NCI-H510A treated with DMSO at 0.1 percent for 48 hours (cell line): ENCODE measurements around the gene VPS36.
"Not testable (repeated sequence)": the region's sequence is repeated elsewhere in the genome, so short reads cannot be mapped to it uniquely, and the experiment has no call there.

ENCODE experiments used
- DNase-seq: peaks from one replicate; lab custom pipeline; 2025; lab: John Stamatoyannopoulos, UW

VPS36 gene

DNA sequence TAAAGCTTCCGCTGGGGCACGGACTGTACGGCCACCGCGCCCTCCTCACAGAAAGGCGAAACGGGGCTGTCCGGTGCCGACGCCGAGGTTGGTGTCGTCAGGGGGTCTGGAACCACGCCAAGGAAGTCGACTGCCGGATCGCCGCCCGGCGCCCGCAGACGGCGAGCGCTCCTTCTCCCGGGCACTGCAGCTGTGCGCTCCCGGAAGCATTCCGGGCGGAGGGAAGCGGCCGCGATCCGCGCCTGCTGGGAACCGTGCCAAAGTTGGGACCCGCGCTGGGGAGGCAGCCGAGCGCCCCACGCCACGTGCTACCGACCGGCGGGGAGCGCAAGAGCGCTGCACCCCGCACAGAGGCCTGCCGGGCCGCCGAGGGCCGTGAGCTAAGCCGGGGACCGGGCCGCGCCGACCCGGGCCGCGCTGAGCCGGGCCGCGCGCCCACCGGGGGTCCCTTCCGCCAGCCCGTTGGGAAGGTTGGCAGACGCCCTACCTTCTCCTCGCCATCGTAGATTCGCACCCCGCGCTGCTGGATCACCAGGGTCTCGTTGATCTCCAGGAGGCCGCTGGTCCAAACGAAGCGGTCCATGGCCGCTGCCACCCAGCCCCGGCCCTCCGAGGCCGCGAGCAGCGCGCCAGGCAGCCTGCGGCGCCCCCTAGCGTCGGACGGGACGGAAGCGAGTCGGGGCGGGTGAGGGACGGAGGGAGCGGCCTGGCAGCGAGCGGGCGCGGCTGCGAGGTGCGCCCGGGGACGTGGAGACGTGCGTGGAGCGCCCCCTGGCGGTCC lies at the start of gene VPS36:
Gene VPS36 (minus strand): TSS at position 623 of the 781 bp plus-strand sequence. CDS start 40 bp downstream, at position 583.
- peak; percentile 81 for DNase-seq

GRCh38 chr13:52497979-52498378 lies 47.5 kb upstream of the VPS36 start:
- not testable (repeated sequence) for DNase-seq

GRCh38 chr13:52494241-52494640 lies 43.8 kb upstream of the VPS36 start:
- not testable (repeated sequence) for DNase-seq

- DNase-seq: not testable (repeated sequence)
Observed at GRCh38 chr13:52491015-52491414, 40.6 kb upstream of the VPS36 start.

DNA sequence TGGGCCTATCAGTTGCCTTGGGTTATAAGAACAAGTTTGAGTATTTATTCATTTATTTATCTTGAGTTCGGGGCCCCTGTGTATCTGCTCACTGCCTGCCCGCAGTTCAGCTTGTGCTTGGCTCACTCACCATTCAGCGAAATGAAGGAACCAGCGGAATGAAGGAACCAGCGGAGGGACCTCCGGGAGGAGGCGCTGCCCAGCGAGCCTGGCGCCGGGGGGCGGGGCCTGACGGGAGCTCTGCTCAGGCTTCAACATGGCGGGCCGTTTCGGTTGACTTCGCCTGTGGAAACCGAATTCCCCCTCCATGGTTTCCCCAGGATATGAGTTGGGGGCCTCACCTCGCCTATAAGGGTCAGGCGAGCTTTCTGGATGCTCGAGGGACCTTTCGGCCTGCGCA lies 38.3 kb upstream of the VPS36 start:
- not testable (repeated sequence) for DNase-seq

GRCh38 chr13:52487078-52487477 lies 36.6 kb upstream of the VPS36 start:
- not testable (repeated sequence) for DNase-seq

DNA sequence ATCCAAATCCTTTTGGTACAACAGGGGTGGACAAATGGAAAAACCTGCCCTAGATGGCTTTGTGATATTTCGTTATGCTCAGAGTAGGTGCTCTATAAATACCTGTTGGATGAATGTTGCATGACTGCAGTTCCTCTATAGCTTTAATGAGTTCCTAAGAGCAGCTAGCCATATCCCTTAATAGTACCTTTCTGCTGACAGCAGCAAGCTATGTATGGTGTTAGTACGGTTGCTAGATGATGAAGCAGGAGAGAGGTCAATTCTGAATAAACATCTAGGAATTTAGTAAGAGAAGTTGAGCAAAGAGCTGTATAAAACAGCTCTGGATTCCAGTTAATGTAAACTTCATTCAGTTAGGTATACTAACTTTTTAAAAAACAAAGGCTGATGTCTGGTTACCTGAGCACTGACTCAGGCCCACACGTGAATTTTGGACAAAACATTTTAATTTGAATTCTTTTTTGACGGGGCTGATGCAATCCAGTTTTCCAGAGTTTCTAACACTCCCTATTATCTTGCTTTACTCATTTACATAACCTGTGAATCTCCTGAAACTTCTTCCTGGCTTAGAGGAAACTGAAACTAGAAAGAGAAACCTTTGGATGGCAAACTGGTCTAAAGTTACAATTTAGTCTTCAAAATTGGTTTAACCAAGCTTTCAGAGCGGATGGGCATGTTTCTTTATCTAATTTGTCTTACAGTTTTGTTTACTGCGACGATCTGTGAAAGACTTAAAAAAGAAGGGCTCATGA lies 30.4 kb upstream of the VPS36 start:
- not testable (repeated sequence) for DNase-seq

DNA sequence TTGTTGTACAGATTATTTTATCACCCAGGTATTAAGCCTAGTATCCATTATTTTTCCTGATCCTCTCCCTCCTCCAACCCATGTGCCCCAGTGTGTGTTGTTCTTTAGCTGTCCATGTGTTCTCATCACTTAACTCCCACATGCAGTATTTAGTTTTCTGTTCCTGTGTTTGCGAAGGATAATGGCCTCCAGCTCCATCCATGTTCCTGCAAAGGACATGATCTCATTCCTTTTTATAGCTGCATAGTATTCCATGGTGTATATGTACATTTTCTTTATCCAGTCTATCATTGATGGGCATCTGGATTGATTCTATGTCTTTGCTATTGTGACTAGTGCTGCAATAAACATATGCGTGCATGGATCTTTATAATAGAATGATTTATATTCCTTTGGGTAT lies 18.1 kb upstream of the VPS36 start:
- DNase-seq: not testable (repeated sequence)

GRCh38 chr13:52463526-52463925 lies 13.1 kb upstream of the VPS36 start:
- DNase-seq: no peak

DNA sequence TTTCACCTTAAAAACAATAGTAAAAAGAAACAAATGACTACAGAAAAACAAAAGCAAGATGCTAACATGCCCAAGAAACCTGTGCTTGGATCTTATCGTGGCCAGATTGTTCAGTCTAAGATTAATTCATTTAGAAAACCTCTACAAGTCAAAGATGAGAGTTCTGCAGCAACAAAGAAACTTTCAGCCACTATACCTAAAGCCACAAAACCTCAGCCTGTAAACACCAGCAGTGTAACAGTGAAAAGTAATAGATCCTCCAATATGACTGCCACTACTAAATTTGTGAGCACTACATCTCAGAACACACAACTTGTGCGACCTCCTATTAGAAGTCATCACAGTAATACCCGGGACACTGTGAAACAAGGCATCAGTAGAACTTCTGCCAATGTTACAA lies 10.8 kb upstream of the VPS36 start:
- DNase-seq: no peak

- no peak for DNase-seq
Observed at GRCh38 chr13:52459668-52460067, 9.2 kb upstream of the VPS36 start.

DNA sequence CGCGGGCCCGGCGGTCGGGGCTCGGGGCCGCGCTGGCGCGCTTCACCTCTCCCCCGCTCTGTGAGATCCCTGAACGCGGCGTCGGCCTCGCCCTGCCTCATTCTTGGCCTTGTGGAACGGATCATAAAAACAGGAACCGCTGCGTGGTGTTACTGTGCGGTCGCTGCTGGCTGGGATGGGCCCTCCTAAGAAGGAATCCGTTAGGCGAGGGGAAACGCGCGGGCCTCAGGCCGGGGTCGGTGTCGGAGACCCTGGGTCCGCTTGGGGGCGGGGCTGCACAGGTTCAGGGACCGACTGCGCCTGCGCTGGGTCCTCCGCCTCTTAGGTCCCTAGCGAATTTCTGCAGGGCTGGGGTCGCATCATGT lies 5.2 kb upstream of the VPS36 start:
- peak; percentile 66 for DNase-seq

DNA sequence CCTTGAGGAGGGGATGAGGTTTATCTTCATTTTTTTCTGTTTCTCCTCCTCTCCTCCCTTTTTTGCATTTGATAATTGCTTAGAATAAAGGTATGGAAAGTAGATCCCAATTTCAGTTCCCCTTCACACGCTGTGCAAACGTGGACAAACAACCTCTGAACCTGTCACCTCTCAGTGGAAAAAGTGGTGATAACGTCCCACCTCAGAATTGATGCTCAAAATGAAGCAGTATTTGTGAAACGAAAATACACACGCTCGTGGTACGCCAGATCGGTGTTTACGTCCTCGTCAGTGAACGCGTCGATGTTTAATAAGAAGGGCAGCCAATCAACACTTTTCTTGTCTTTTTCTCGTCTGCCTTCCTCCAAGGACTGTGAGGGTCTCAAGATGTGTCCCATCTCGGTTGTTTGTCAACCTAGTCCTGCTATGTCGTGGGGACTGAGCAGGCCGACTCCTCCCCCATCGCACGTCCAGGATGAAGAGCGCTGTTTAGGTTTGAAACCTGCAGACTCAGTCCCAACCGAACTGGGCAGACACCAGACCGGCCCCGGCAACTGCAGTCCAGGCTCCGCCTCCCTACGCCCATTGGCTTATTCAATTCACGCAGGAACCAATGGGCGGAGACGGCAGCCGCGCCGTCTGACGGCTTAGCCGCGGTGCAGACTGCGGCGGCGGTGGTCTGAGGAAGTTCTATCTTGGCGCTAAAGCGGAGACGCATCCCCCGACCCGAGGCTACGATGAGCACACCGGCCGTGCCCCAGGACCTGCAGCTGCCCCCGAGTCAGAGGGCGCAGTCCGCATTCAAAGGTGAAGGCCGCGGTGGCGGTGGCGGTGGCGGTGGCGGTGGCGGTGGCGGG lies 4.6 kb upstream of the VPS36 start, which contains the start of gene CKAP2:
Gene CKAP2 (plus strand): TSS at position 659 of the 857 bp plus-strand sequence. CDS start 79 bp downstream, at position 738.
- peak; percentile 82 for DNase-seq

DNA sequence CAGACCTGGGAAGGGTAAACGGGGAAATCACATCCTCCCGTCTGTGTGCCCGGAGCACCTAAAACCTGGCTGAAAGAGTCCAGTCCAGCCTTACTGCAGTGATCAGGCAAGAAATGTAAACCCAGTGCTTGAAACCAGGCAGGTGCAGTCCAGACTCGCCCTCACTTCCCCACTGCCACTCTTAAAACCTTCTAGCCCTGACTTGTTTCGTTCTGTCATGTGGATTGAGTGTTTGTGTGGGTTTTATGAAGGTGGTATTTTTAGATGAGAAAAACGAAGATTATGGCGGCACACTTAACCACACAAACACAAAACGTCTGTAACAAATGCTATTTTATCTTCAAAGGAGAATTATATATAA lies 4.0 kb upstream of the VPS36 start:
- peak; percentile 37 for DNase-seq

- no peak for DNase-seq
Observed at GRCh38 chr13:52452470-52452869, 2.0 kb upstream of the VPS36 start.

- DNase-seq: no peak
Observed at GRCh38 chr13:52451135-52451804, 836 bp upstream of the VPS36 start.

GRCh38 chr13:52450793-52451116 lies 321 bp upstream of the VPS36 start:
- no peak for DNase-seq

DNA sequence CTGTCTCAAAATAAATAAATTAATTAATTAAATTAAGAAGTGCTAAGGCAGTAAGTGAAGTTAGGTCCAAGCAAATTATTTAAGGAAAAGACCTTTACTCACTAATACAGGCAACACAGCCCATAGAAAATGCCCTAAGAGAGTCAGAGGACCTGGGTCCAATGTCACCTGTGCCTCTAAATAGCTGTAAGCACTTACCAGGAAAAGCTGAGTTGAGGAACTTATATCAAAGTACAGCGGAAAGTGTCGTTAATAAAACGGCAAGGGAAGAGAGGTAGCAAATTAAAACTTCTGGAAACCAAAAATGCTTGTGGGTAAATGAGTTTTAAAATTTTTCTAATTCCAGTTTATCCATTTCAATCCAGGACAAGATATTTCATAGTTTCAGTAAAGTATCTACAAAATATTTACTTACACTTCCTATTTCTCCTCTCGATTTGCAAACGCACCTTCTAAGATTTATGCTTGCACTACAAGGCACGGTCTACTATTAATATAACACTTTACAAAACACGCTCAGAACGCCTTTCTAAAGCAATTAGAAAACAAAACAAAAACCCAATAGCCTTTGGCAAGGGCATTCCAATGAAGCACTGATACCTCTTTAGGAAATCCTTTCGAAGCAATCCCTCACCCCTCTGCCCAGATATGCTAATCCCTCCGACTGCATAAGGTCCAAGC lies 963 bp downstream of the VPS36 start:
- DNase-seq: no peak

- no peak for DNase-seq
Observed at GRCh38 chr13:52447815-52448552, 2.5 kb downstream of the VPS36 start.

- peak; percentile 21 for DNase-seq
Observed at GRCh38 chr13:52447354-52447753, 3.1 kb downstream of the VPS36 start.

DNA sequence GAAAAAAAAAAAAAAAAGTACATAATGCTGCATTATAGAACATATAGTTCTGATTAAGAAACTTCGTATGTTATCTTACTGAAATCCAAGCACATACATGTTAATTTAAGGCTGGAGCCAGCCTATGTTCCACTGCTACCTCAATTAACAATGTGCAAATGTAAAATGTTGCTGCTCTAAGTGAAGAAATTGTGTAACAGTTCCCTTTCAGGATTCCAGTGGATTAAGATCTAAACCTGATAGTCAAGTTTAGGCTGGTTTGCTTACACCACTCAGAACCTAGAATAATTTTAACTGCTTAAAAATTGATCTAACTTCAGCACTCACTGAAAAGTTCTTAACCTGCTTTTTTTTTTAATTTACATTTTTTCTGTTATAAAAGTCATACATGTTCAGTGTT lies 4.2 kb downstream of the VPS36 start:
- no peak for DNase-seq
